ENCODE results near the gene GREB1. TPM values are rescaled to one million over a fixed set of nuclear protein-coding genes. Genes with fewer than 3 reads are reported as not detected.

The GREB1 gene
- total RNA-seq, 2 donors from 2014 or later = 2.4 to 13.5 TPM

DNA sequence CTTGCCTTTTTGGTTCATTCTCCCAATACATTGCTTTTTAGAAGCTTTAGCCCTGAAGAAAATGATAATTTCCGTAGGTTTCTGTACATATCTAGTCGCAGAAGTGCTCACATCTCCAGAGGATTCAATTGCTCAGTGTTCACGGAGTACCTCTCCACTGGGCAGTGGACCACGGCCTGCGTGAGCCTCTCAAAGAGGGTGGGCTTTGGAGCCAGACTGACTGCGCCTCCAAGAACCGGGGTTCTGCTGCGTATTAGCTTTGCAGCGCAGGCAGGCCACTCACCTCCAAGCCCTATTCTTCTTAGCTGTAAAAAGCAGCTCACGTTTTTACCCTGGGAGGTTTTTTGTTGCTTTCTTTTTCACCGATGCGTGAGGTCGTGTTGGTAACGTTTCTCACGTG lies 100.7 kb downstream of the GREB1 start:
- no peak for ATAC-seq (ENCODE audit: insufficient number of reproducible peaks, low FRiP score, low read depth)
- no peak for DNase-seq (ENCODE audit: low spot score)
- H3K36me3 ChIP-seq = no peaks in the 10 kb centered on the region

DNA sequence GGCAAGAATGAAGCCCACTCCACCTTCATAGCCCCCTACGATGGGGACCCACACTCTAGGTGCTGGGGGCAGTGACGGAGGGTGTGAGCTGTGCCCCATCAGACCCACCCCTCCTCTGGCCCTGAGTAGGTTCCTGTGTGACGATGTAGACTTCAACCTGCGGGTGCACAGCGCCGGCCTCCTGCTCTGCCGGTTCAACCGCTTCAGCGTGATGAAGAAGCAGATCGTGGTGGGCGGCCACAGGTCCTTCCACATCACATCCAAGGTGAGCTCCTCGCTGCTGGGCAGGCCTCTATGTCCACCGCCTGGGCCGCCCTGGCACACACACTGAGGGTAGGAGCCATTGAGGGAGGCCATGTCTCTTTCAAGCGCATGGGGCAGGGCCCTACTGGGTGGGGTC lies 101.3 kb downstream of the GREB1 start:
- ATAC-seq (ENCODE audit: insufficient number of reproducible peaks, low FRiP score, low read depth) (no peak), DNase-seq (ENCODE audit: low spot score) (no peak)
- H3K27ac ChIP-seq = no peak overlapping the region
- H3K36me3 ChIP-seq = no peaks in the 10 kb centered on the region
- no peaks in the 10 kb centered on the region for H3K4me1 ChIP-seq (ENCODE audit: control insufficient read depth in 1 of 2, low read depth in 2 of 2)
- H3K4me3 ChIP-seq = no peak overlapping the region
- H3K9me3 ChIP-seq = no peaks in the 10 kb centered on the region
- TF ChIP-seq, protein P1, sequence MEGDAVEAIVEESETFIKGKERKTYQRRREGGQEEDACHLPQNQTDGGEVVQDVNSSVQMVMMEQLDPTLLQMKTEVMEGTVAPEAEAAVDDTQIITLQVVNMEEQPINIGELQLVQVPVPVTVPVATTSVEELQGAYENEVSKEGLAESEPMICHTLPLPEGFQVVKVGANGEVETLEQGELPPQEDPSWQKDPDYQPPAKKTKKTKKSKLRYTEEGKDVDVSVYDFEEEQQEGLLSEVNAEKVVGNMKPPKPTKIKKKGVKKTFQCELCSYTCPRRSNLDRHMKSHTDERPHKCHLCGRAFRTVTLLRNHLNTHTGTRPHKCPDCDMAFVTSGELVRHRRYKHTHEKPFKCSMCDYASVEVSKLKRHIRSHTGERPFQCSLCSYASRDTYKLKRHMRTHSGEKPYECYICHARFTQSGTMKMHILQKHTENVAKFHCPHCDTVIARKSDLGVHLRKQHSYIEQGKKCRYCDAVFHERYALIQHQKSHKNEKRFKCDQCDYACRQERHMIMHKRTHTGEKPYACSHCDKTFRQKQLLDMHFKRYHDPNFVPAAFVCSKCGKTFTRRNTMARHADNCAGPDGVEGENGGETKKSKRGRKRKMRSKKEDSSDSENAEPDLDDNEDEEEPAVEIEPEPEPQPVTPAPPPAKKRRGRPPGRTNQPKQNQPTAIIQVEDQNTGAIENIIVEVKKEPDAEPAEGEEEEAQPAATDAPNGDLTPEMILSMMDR (IDR thresholded peaks at IDR 0.05) = no peak
- H3K27me3 ChIP-seq (replicated peaks; ENCODE audit: insufficient read depth) = no peaks in the 10 kb centered on the region

More for the DNA sequence above, 100.7 kb downstream of the GREB1 start:
- H3K4me3 ChIP-seq = no peak overlapping the region
- no peaks in the 10 kb centered on the region for H3K27me3 ChIP-seq (replicated peaks; ENCODE audit: insufficient read depth)
- TF ChIP-seq, protein P1 (IDR thresholded peaks at IDR 0.05) = no peak
- no peaks in the 10 kb centered on the region for H3K9me3 ChIP-seq
- no peaks in the 10 kb centered on the region for H3K4me1 ChIP-seq (ENCODE audit: control insufficient read depth in 1 of 2, low read depth in 2 of 2)
- H3K27ac ChIP-seq = no peak overlapping the region

DNA sequence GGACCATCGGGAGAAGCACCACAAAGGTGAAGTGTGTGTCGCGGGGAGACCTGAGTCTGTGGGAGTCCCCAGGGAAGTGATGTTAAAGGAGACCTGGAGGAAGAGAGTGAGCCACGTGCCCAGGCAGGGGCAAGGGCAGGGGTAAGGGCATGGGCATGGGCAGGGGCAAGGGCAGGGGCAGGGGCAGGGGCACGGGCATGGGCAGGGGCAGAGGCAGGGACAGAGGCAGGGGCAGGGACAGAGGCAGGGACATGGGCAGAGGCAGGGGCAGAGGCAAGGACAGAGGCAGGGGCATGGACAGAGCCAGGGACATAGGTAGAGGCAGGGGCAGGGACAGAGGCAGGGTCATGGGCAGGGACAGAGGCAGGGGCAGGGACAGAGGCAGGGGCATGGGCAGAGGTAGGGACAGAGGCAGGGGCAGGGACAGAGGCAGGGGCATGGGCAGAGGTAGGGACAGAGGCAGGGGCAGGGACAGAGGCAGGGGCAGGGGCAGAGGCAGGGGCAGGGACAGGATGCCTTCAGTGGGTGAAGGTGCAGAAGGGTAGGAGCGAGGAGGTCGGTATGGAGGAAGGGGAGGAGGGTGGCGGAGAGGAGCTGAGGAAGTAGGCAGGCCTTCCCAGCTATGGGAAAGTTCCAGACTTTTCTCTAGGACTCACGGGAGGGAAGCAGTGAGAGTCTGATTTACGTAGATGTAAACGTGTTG lies 102.9 kb downstream of the GREB1 start:
- no peak for ATAC-seq (ENCODE audit: insufficient number of reproducible peaks, low FRiP score, low read depth)
- Histone ChIP-seq H3K9me3 (no peaks in the 10 kb centered on the region), H3K27ac (no peak overlapping the region), H3K4me3 (no peak overlapping the region), H3K36me3 (no peaks in the 10 kb centered on the region), H3K4me1 (ENCODE audit: control insufficient read depth in 1 of 2, low read depth in 2 of 2) (no peaks in the 10 kb centered on the region), H3K27me3 (replicated peaks; ENCODE audit: insufficient read depth) (no peaks in the 10 kb centered on the region)
- no peak for DNase-seq (ENCODE audit: low spot score)
- TF ChIP-seq, protein P1 (IDR thresholded peaks at IDR 0.05) = no peak

DNA sequence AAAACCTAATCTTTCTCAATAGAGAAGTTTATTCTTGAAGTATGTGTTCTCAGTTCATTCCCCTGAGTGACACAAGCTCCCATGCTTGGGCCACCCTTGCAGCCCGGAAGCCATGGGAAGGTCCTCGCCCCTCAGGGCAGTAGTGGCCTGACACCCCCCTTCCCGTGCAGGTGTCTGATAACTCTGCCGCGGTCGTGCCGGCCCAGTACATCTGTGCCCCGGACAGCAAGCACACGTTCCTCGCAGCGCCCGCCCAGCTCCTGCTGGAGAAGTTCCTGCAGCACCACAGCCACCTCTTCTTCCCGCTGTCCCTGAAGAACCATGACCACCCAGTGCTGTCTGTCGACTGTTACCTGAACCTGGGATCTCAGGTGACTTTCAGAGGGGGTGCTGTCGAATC lies 103.7 kb downstream of the GREB1 start:
- H3K4me1 ChIP-seq (ENCODE audit: control insufficient read depth in 1 of 2, low read depth in 2 of 2) = no peaks in the 10 kb centered on the region
- TF ChIP-seq, protein P1 (IDR thresholded peaks at IDR 0.05) = no peak
- no peaks in the 10 kb centered on the region for H3K36me3 ChIP-seq
- no peak overlapping the region for H3K27ac ChIP-seq
- H3K9me3 ChIP-seq = no peaks in the 10 kb centered on the region
- ATAC-seq (ENCODE audit: insufficient number of reproducible peaks, low FRiP score, low read depth) (no peak), DNase-seq (ENCODE audit: low spot score) (no peak)
- H3K4me3 ChIP-seq = no peak overlapping the region
- no peaks in the 10 kb centered on the region for H3K27me3 ChIP-seq (replicated peaks; ENCODE audit: insufficient read depth)

DNA sequence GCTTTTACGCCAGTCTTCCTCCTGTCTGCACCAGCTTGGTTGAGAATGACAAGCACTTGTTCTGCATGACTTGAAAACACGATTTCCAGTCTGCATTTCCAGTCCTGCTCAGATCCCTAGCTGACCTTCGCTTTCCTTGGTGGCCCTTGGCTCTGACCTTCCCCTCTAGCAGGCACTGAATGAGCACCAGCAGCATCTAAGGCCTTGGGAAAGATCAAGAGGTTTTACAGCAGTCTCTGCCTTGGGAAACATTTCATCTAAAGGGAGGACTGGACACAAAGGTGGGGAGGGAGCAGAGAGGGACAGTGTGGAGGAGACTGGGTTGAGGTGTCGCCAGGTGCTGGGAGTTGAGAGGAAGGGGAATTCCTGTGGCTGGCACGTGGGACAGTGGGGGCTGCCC lies 105.7 kb downstream of the GREB1 start:
- DNase-seq (ENCODE audit: low spot score) (no peak), ATAC-seq (ENCODE audit: insufficient number of reproducible peaks, low FRiP score, low read depth) (no peak)
- TF ChIP-seq, protein P1 (IDR thresholded peaks at IDR 0.05) = no peak
- H3K27ac ChIP-seq = no peak overlapping the region
- H3K9me3 ChIP-seq = no peaks in the 10 kb centered on the region
- H3K4me1 ChIP-seq (ENCODE audit: control insufficient read depth in 1 of 2, low read depth in 2 of 2) = no peaks in the 10 kb centered on the region
- no peaks in the 10 kb centered on the region for H3K36me3 ChIP-seq
- no peak overlapping the region for H3K4me3 ChIP-seq
- H3K27me3 ChIP-seq (replicated peaks; ENCODE audit: insufficient read depth) = no peaks in the 10 kb centered on the region

Data from thoracic aorta (tissue), 2 donors.